OCI-LY3 (cell line): Measurements from ENCODE around the gene MS4A4A.

Experiments
- H2AFZ ChIP-seq: fragments of 200-600, 300-600 bp; shearing (Covaris generic); 2 replicates; pipeline ENCODE4 v1.6.0; 2014; ENCODE audit warnings: antibody characterized with exemption, low read depth, low read length
- H3K27ac ChIP-seq: fragments of 200-600, 300-600 bp; sonication (generic); 2 replicates; pipeline ENCODE4 v1.5.1; 2014; ENCODE audit warnings: mild to moderate bottlenecking, low read length, moderate library complexity, mixed read lengths
- H3K27me3 ChIP-seq: fragments of 200-600, 300-600 bp; sonication (generic); 2 replicates; pipeline ENCODE4 v1.6.1; 2014; ENCODE audit warnings: low read depth, low read length, mixed read lengths
- H3K36me3 ChIP-seq: fragments of 200-600, 300-600 bp; sonication (generic); replicated peaks from 2 replicates; pipeline ENCODE3; 2014; ENCODE audit warnings: low read depth, low read length, mixed read lengths
- H3K4me1 ChIP-seq: fragments of 300-600, 200-600 bp; sonication (generic); 2 replicates; pipeline ENCODE4 v1.6.1; 2014; ENCODE audit warnings: low read length, mixed read lengths
- H3K4me2 ChIP-seq: fragments of 200-600, 300-600 bp; sonication (generic); 2 replicates; pipeline ENCODE4 v1.6.1; 2014; ENCODE audit warnings: low read length, mixed read lengths
- H3K4me3 ChIP-seq: fragments of 300-600, 200-600 bp; sonication (generic); 2 replicates; pipeline ENCODE4 v1.5.1; 2014; ENCODE audit warnings: antibody characterized with exemption, mild to moderate bottlenecking, low read length, moderate library complexity
- H3K79me2 ChIP-seq: fragments of 300-600, 200-600 bp; shearing (Covaris generic); 2 replicates; pipeline ENCODE4 v1.6.1; 2014; ENCODE audit warnings: mild to moderate bottlenecking, low read length, mixed read lengths
- H3K9ac ChIP-seq: fragments of 300-600, 200-600 bp; shearing (Covaris generic); 2 replicates; pipeline ENCODE4 v1.6.0; 2014; ENCODE audit warnings: mild to moderate bottlenecking, low read length, moderate library complexity
- H3K9me3 ChIP-seq: fragments of 200-600, 300-600 bp; shearing (Covaris generic); 2 replicates; pipeline ENCODE4 v1.6.1; 2014; ENCODE audit warnings: low read length, mixed read lengths; ENCODE audit not compliant: insufficient read depth
- H4K20me1 ChIP-seq: fragments of 200-600, 300-600 bp; sonication (generic); 2 replicates; pipeline ENCODE4 v1.6.1; 2016; ENCODE audit warnings: low read length, mixed read lengths; ENCODE audit not compliant: insufficient read depth
- CTCF ChIP-seq: fragments of 200-600, 300-600 bp; sonication (generic); IDR thresholded peaks from 2 replicates; pipeline ENCODE4 v1.5.1; 2014; ENCODE audit warnings: antibody characterized with exemption, low read length, low read depth
- EZH2phosphoT487 ChIP-seq: fragments of 200-600 bp; shearing (Covaris generic); IDR thresholded peaks from 2 replicates; pipeline ENCODE4 v1.6.1; 2018; ENCODE audit warnings: antibody characterized with exemption, mixed run types, low read depth

MS4A4A gene

DNA sequence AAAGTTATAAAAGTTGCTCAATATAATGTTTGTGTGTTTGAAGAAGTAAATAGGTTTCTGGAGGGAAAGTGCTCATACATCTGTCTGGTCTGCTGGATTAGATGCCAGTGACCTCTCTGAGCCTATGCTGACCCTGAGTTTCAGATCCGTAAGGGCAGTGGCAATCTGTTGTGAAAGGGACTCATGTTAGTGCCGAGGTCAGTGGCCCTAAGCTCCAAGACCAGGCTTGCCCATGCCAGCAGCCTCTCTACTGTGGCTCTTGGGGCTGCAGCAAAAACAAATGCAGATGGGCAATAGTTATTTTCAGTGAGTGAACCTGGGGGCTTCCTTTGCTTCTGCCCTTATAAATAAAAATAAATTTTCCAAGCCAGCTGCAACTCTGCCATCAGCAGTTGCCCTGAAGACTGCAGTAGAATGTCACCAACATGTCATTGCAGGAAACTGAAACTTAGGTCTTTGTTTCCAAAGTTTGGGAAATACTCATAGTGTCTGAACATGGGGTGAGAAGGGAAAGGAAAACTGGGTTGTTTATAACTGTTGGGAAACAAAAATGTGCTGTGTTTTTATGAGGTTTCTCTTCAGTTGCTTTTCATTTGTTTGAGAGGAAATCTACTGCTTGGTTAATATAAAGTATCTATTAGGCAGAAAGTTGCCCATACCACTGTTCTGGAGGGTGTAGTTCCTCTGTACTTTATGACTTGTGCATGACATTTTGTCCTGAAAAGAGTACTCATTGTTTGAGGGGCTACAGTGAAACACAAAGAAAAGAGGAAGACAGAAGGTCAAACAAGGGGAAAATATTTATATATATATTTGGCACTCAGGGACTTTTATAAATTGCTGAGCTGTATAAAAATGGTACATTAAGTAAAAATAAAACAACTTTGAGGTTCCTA is 28.0 kb upstream of the MS4A4A start:
- Histone ChIP-seq H3K4me3 (no peak overlapping the region), H3K27me3 (no peaks in the 10 kb centered on the region), H3K27ac (no peak overlapping the region), H3K9me3 (peaks cover 26% of the 10 kb centered on the region), H2AFZ (no peak overlapping the region), H3K4me1 (peaks cover 7% of the 10 kb centered on the region), H3K79me2 (no peaks in the 10 kb centered on the region), H3K9ac (no peak overlapping the region), H3K36me3 (peaks cover 13% of the 10 kb centered on the region), H4K20me1 (no peaks in the 10 kb centered on the region), H3K4me2 (no peak overlapping the region)
- TF ChIP-seq EZH2phosphoT487 (no peak), CTCF (no peak)

GRCh38 chr11:60257956-60258722 is 22.3 kb upstream of the MS4A4A start:
- TF ChIP-seq EZH2phosphoT487, result no peak
- no peak for TF ChIP-seq CTCF
- H3K36me3 ChIP-seq, result peaks cover 13% of the 10 kb centered on the region
- H3K79me2 ChIP-seq, result no peaks in the 10 kb centered on the region
- H3K4me1 ChIP-seq, result no peaks in the 10 kb centered on the region
- no peak overlapping the region for H3K4me3 ChIP-seq
- H2AFZ ChIP-seq, result no peak overlapping the region
- H3K27me3 ChIP-seq, result no peaks in the 10 kb centered on the region
- peaks cover 32% of the 10 kb centered on the region for H3K9me3 ChIP-seq
- H3K27ac ChIP-seq, result no peak overlapping the region
- H4K20me1 ChIP-seq, result no peaks in the 10 kb centered on the region
- H3K4me2 ChIP-seq, result no peak overlapping the region
- H3K9ac ChIP-seq, result no peak overlapping the region

DNA sequence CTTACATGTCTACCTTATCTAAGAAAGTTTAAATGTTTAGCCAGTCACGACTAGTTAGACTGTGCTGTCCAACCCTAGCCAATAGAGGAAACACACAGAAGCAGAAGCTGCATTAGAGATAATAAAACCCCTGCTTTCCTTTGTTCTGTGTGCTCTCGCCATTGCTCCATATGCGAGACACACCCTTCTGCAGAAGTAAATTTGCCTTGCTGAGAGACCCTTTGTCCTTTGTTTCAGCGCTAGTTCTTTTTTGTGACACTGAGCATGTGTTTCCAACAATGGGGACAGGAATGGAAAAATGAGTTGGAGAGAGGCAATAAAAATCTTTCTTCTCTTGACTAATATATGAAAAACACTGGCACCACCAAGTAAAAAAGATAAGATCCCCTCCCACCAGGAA is 19.5 kb upstream of the MS4A4A start:
- Histone ChIP-seq H4K20me1 (no peaks in the 10 kb centered on the region), H3K36me3 (no peaks in the 10 kb centered on the region), H3K27me3 (no peaks in the 10 kb centered on the region), H3K27ac (no peak overlapping the region), H3K79me2 (no peaks in the 10 kb centered on the region), H3K4me2 (no peak overlapping the region), H2AFZ (no peak overlapping the region), H3K9ac (no peak overlapping the region), H3K4me1 (peaks cover 18% of the 10 kb centered on the region), H3K9me3 (peaks cover 13% of the 10 kb centered on the region), H3K4me3 (no peak overlapping the region)
- no peak for TF ChIP-seq CTCF
- TF ChIP-seq EZH2phosphoT487, result no peak

DNA sequence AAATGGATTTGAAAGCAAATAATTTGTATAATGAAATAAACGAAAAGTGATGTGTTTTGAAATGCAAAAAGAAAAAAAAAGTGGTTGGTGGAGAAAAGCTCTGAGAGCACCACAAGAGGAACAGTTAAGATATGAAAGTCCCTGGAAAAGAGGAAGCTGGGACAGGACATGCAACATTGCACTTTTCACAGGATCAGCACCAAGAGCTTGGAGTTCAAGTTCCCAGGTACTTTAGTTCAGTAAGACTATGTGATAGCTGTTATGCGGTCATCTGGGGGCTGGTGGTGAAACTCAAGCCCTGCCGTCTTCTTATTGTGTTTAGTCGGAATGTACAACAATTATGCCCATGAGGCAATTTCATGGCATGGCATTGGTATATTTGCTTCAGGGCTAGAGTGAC is 17.1 kb upstream of the MS4A4A start:
- H3K36me3 ChIP-seq, result no peaks in the 10 kb centered on the region
- no peak for TF ChIP-seq EZH2phosphoT487
- TF ChIP-seq CTCF, result no peak
- H4K20me1 ChIP-seq, result no peaks in the 10 kb centered on the region
- H2AFZ ChIP-seq, result no peak overlapping the region
- H3K27ac ChIP-seq, result no peak overlapping the region
- peaks cover 11% of the 10 kb centered on the region; the same call in 1 of the 2 replicates for H3K27me3 ChIP-seq
- H3K9me3 ChIP-seq, result peaks cover 6% of the 10 kb centered on the region
- H3K4me3 ChIP-seq, result no peak overlapping the region
- H3K9ac ChIP-seq, result no peak overlapping the region
- no peak overlapping the region for H3K4me2 ChIP-seq
- H3K4me1 ChIP-seq, result peaks cover 26% of the 10 kb centered on the region
- H3K79me2 ChIP-seq, result no peaks in the 10 kb centered on the region
